ENCODE results near the gene MTMR2. TPM values are rescaled to one million over a fixed set of nuclear protein-coding genes. Genes with fewer than 3 reads are reported as not detected.

The MTMR2 gene
- polyA plus RNA-seq, 3 donors, result 1.9 to 5.1 (median 2.6) TPM

- Histone ChIP-seq H3K36me3 (replicated peaks in 1 of 2; ENCODE audit: control insufficient read depth in 1 of 2, insufficient read depth in 2 of 2, low read length in 2 of 2) (no peaks in the 10 kb centered on the region), H3K79me2 (ENCODE audit: insufficient read depth, low read length) (no peaks in the 10 kb centered on the region), H3K4me1 (ENCODE audit: control insufficient read depth in 1 of 2, insufficient read depth in 2 of 2, low read length in 2 of 2) (no peaks in the 10 kb centered on the region), H3K27me3 (ENCODE audit: control insufficient read depth in 2 of 2, insufficient read depth in 2 of 2, low read length in 2 of 2) (no peaks in the 10 kb centered on the region), H3K9ac (ENCODE audit: insufficient read depth, low read length, poor library complexity, severe bottlenecking) (no peak overlapping the region), H2AFZ (ENCODE audit: insufficient read depth, low read depth, low read length, poor library complexity, severe bottlenecking) (no peak overlapping the region), H3K27ac (ENCODE audit: low read depth in 1 of 2, low read length in 2 of 2) (no peak overlapping the region), H3K4me2 (replicated peaks; ENCODE audit: extremely low read depth, low read length, poor library complexity, severe bottlenecking) (no peak overlapping the region), H4K20me1 (ENCODE audit: insufficient read depth, low read length) (no peaks in the 10 kb centered on the region), H3K9me3 (replicated peaks in 1 of 2; ENCODE audit: control insufficient read depth in 1 of 2, insufficient read depth in 1 of 2, low read length in 2 of 2) (no peaks in the 10 kb centered on the region), H3K4me3 (replicated peaks in 1 of 3; ENCODE audit: low read depth in 2 of 3, low read length in 3 of 3) (no peak overlapping the region)
- Mint-ChIP-seq H3K4me1 (no peaks in the 10 kb centered on the region), H3K4me3 (no peak overlapping the region), H3K9me3 (peaks cover 0 to 9% (median 2%) of the 10 kb centered on the region in 7 donors), H3K27ac (no peak overlapping the region), H3K27me3 (ENCODE audit: low read depth in 3 of 3) (peaks cover 0 to 3% (median 0%) of the 10 kb centered on the region in 3 donors), H3K36me3 (no peaks in the 10 kb centered on the region)
- DNase-seq, result no peak
- intact Hi-C loops (cut with micrococcal nuclease), result no loop called here
- TF ChIP-seq CTCF (IDR thresholded peaks at IDR 0.05), result no peak
These were observed 13.5 kb upstream of the MTMR2 start for GRCh38 chr11:95937358-95937757.

- no peak overlapping the region for H3K27ac Mint-ChIP-seq
- no peak overlapping the region for H3K4me2 ChIP-seq (replicated peaks; ENCODE audit: extremely low read depth, low read length, poor library complexity, severe bottlenecking)
- DNase-seq, result no peak
- H3K4me1 ChIP-seq (ENCODE audit: control insufficient read depth in 1 of 2, insufficient read depth in 2 of 2, low read length in 2 of 2), result no peaks in the 10 kb centered on the region
- H3K27ac ChIP-seq (ENCODE audit: low read depth in 1 of 2, low read length in 2 of 2), result no peak overlapping the region
- TF ChIP-seq CTCF (IDR thresholded peaks at IDR 0.05), result no peak
- H4K20me1 ChIP-seq (ENCODE audit: insufficient read depth, low read length), result no peaks in the 10 kb centered on the region
- H3K4me3 Mint-ChIP-seq, result no peak overlapping the region
- intact Hi-C loops (cut with micrococcal nuclease), result no loop called here
- H3K27me3 ChIP-seq (ENCODE audit: control insufficient read depth in 2 of 2, insufficient read depth in 2 of 2, low read length in 2 of 2), result no peaks in the 10 kb centered on the region
- H3K36me3 ChIP-seq (replicated peaks in 1 of 2; ENCODE audit: control insufficient read depth in 1 of 2, insufficient read depth in 2 of 2, low read length in 2 of 2), result no peaks in the 10 kb centered on the region
- H2AFZ ChIP-seq (ENCODE audit: insufficient read depth, low read depth, low read length, poor library complexity, severe bottlenecking), result no peak overlapping the region
- WGBS (ENCODE audit: insufficient coverage), result 98% methylated on average over 5 of the region's 5 CpGs
- peaks cover 2 to 16% (median 11%) of the 10 kb centered on the region in 7 donors for H3K9me3 Mint-ChIP-seq
- no peak overlapping the region for H3K4me3 ChIP-seq (replicated peaks in 1 of 3; ENCODE audit: low read depth in 2 of 3, low read length in 3 of 3)
- peaks cover 1 to 4% (median 3%) of the 10 kb centered on the region in 3 donors for H3K27me3 Mint-ChIP-seq (ENCODE audit: low read depth in 3 of 3)
- peaks cover 0 to 6% of the 10 kb centered on the region in 2 donors for H3K9me3 ChIP-seq (replicated peaks in 1 of 2; ENCODE audit: control insufficient read depth in 1 of 2, insufficient read depth in 1 of 2, low read length in 2 of 2)
- no peaks in the 10 kb centered on the region for H3K79me2 ChIP-seq (ENCODE audit: insufficient read depth, low read length)
- H3K9ac ChIP-seq (ENCODE audit: insufficient read depth, low read length, poor library complexity, severe bottlenecking), result no peak overlapping the region
- H3K36me3 Mint-ChIP-seq, result no peaks in the 10 kb centered on the region
- H3K4me1 Mint-ChIP-seq, result no peaks in the 10 kb centered on the region
These were observed 9.7 kb upstream of the MTMR2 start for GRCh38 chr11:95933594-95933993.

Measured in CD14-positive monocyte (primary cell).